ENCODE data around the gene PDSS2.

GRCh38 chr6:107390056-107390455 is 69.3 kb downstream of the PDSS2 start:
- TF ChIP-seq, protein P1, sequence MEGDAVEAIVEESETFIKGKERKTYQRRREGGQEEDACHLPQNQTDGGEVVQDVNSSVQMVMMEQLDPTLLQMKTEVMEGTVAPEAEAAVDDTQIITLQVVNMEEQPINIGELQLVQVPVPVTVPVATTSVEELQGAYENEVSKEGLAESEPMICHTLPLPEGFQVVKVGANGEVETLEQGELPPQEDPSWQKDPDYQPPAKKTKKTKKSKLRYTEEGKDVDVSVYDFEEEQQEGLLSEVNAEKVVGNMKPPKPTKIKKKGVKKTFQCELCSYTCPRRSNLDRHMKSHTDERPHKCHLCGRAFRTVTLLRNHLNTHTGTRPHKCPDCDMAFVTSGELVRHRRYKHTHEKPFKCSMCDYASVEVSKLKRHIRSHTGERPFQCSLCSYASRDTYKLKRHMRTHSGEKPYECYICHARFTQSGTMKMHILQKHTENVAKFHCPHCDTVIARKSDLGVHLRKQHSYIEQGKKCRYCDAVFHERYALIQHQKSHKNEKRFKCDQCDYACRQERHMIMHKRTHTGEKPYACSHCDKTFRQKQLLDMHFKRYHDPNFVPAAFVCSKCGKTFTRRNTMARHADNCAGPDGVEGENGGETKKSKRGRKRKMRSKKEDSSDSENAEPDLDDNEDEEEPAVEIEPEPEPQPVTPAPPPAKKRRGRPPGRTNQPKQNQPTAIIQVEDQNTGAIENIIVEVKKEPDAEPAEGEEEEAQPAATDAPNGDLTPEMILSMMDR (conservative IDR thresholded peaks at IDR 0.05; ENCODE audit: low read depth, low read length): no peak
- TF ChIP-seq EZH2 (IDR thresholded peaks at IDR 0.05; ENCODE audit: borderline replicate concordance, low read depth, low read length, poor library complexity, severe bottlenecking): no peak
